ENCODE data around the gene CNTN4. TPM values are rescaled to one million over a fixed set of nuclear protein-coding genes. Genes with fewer than 3 reads are reported as not detected.
"Not testable (repeated sequence)": the region's sequence is repeated elsewhere in the genome, so short reads cannot be mapped to it uniquely, and the experiment has no call there.

CNTN4 gene
- total RNA-seq, 1 experiment from 2014 or later: 5.7 TPM

DNA sequence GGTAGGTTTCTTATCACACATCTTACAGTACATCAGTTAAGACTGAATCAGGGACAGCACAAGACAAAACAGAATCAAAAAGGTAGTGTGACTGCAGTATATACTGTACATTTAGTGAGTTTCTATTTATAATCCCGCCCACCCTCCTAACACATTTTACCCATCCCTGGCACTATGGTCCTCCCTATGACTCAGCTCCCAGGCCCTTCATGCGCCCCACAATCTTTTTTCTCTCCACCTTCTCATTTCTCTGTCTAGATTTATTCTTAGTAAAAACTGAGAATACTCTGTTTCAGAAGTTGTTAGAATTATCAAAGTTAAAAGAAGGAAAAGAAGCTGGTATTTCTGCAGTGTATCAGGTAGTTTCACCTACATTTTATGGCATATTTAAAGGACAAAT lies 427.3 kb downstream of the CNTN4 start:
- ChIA-PET CTCF (no interaction called here), POLR2A (ENCODE audit: low non-redundant PET) (no interaction called here)
- no peaks in the 10 kb centered on the region for H3K27me3 ChIP-seq (replicated peaks; ENCODE audit: insufficient read depth, low read depth, low read length, poor library complexity)
- peaks cover 5% of the 10 kb centered on the region for H3K9me3 ChIP-seq (ENCODE audit: low read depth, low read length, poor library complexity, severe bottlenecking)
- H3K36me3 ChIP-seq (ENCODE audit: insufficient read depth, low read length, poor library complexity, severe bottlenecking): no peaks in the 10 kb centered on the region
- no peak for TF ChIP-seq EZH2 (IDR thresholded peaks at IDR 0.05; ENCODE audit: borderline replicate concordance, low read depth, low read length, poor library complexity, severe bottlenecking)
- H3K4me1 ChIP-seq (ENCODE audit: insufficient read depth, low read length, poor library complexity, severe bottlenecking): no peaks in the 10 kb centered on the region
- no peak overlapping the region for H3K27ac ChIP-seq (ENCODE audit: low read depth, low read length, poor library complexity, severe bottlenecking)
- no TSS peak for BruUV-seq (replicated peaks)
- no peak for DNase-seq (ENCODE audit: low spot score)
- intact Hi-C loops (cut with micrococcal nuclease; ENCODE audit: unreplicated experiment): no loop called here
- no peak overlapping the region for H3K4me3 ChIP-seq (ENCODE audit: low read depth, low read length, poor library complexity, severe bottlenecking)

DNA sequence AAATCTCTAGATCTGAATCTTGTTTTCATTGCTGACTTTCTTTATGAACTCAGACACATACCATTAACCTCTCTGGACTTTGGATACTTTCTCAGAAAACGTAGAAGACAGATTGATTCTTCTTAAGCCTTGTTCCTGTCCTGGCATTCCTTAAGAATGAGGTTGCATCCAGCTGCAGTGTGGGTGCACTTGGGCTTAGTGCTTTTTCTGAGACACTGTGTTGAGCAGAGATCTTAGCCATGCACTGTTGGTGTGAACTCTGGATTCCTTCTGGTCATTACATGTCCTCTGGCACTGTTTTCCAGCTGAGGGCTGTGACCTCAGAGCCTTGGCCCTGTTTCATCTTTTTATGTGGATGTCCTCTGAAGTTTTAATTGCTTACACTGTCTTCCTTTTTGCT lies 428.3 kb downstream of the CNTN4 start:
- no peak for DNase-seq (ENCODE audit: low spot score)

DNA sequence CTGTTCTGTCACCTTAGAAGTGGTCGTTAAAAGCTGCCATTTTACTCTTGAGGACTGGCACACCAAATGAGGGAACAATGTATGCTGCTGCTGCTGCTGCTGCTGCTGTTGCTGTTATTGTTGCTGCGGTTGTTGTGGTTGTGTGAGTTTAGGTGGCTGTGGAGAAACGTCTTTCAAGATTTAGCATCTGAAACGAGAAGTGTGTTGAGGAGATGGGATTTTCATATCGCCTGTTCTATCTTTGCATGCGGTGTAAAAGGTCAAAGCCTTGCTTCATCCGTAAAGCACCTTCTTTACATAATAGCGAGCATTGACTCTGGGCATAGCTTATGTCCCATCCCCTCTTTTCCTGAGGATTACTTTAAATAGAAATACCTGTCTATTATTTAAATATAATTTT lies 428.7 kb downstream of the CNTN4 start:
- H3K27ac ChIP-seq (ENCODE audit: low read depth, low read length, poor library complexity, severe bottlenecking); H3K9me3 ChIP-seq (ENCODE audit: low read depth, low read length, poor library complexity, severe bottlenecking); H3K4me1 ChIP-seq (ENCODE audit: insufficient read depth, low read length, poor library complexity, severe bottlenecking); H3K27me3 ChIP-seq (replicated peaks; ENCODE audit: insufficient read depth, low read depth, low read length, poor library complexity); H3K4me3 ChIP-seq (ENCODE audit: low read depth, low read length, poor library complexity, severe bottlenecking); CTCF ChIA-PET; BruUV-seq (replicated peaks); H3K36me3 ChIP-seq (ENCODE audit: insufficient read depth, low read length, poor library complexity, severe bottlenecking); intact Hi-C loops (cut with micrococcal nuclease; ENCODE audit: unreplicated experiment); POLR2A ChIA-PET (ENCODE audit: low non-redundant PET); DNase-seq (ENCODE audit: low spot score): not testable (repeated sequence)

More for the DNA sequence above, 428.3 kb downstream of the CNTN4 start:
- no peak for TF ChIP-seq EZH2 (IDR thresholded peaks at IDR 0.05; ENCODE audit: borderline replicate concordance, low read depth, low read length, poor library complexity, severe bottlenecking)
- TF ChIP-seq, protein P1, sequence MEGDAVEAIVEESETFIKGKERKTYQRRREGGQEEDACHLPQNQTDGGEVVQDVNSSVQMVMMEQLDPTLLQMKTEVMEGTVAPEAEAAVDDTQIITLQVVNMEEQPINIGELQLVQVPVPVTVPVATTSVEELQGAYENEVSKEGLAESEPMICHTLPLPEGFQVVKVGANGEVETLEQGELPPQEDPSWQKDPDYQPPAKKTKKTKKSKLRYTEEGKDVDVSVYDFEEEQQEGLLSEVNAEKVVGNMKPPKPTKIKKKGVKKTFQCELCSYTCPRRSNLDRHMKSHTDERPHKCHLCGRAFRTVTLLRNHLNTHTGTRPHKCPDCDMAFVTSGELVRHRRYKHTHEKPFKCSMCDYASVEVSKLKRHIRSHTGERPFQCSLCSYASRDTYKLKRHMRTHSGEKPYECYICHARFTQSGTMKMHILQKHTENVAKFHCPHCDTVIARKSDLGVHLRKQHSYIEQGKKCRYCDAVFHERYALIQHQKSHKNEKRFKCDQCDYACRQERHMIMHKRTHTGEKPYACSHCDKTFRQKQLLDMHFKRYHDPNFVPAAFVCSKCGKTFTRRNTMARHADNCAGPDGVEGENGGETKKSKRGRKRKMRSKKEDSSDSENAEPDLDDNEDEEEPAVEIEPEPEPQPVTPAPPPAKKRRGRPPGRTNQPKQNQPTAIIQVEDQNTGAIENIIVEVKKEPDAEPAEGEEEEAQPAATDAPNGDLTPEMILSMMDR (conservative IDR thresholded peaks at IDR 0.05; ENCODE audit: low read depth, low read length): no peak
- intact Hi-C loops (cut with micrococcal nuclease; ENCODE audit: unreplicated experiment): no loop called here
- CTCF ChIA-PET: no interaction called here
- BruUV-seq (replicated peaks): no TSS peak
- Histone ChIP-seq H3K36me3 (ENCODE audit: insufficient read depth, low read length, poor library complexity, severe bottlenecking) (no peaks in the 10 kb centered on the region), H3K9me3 (ENCODE audit: low read depth, low read length, poor library complexity, severe bottlenecking) (peaks cover 7% of the 10 kb centered on the region), H3K27ac (ENCODE audit: low read depth, low read length, poor library complexity, severe bottlenecking) (no peak overlapping the region), H3K4me3 (ENCODE audit: low read depth, low read length, poor library complexity, severe bottlenecking) (no peak overlapping the region), H3K27me3 (replicated peaks; ENCODE audit: insufficient read depth, low read depth, low read length, poor library complexity) (no peaks in the 10 kb centered on the region), H3K4me1 (ENCODE audit: insufficient read depth, low read length, poor library complexity, severe bottlenecking) (no peaks in the 10 kb centered on the region)
- POLR2A ChIA-PET (ENCODE audit: low non-redundant PET): no interaction called here

DNA sequence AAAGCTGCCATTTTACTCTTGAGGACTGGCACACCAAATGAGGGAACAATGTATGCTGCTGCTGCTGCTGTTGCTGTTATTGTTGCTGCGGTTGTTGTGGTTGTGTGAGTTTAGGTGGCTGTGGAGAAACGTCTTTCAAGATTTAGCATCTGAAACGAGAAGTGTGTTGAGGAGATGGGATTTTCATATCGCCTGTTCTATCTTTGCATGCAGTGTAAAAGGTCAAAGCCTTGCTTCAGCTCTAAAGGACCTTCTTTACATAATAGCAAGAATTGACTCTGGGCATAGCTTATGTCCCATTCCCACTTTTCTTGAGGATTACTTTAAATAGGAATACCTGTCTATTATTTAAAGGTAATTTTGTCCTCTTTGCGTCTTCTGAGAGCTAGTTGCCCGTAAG lies 436.1 kb downstream of the CNTN4 start:
- H3K4me3 ChIP-seq (ENCODE audit: low read depth, low read length, poor library complexity, severe bottlenecking); CTCF ChIA-PET; H3K9me3 ChIP-seq (ENCODE audit: low read depth, low read length, poor library complexity, severe bottlenecking); intact Hi-C loops (cut with micrococcal nuclease; ENCODE audit: unreplicated experiment); H3K27ac ChIP-seq (ENCODE audit: low read depth, low read length, poor library complexity, severe bottlenecking); DNase-seq (ENCODE audit: low spot score); POLR2A ChIA-PET (ENCODE audit: low non-redundant PET); H3K27me3 ChIP-seq (replicated peaks; ENCODE audit: insufficient read depth, low read depth, low read length, poor library complexity); H3K36me3 ChIP-seq (ENCODE audit: insufficient read depth, low read length, poor library complexity, severe bottlenecking); H3K4me1 ChIP-seq (ENCODE audit: insufficient read depth, low read length, poor library complexity, severe bottlenecking); BruUV-seq (replicated peaks): not testable (repeated sequence)

DNA sequence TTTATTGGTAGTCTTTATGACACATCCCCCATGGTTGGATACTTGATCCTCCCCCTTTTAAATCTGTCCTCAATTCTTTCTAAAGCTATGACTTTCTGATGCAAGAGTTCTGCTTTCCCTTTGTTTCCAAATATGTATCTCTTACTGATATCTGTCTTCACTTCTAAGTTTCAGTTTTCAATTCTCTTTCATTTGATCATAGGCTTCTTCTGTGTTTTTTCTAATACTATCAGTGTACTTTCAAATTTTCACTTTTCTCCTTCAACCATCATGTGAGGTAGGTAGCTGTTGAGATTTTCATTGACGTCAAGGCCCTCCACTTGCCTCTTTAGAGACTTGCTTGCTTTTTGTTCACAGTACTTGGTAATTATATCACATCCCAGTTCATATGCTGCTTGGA lies 436.5 kb downstream of the CNTN4 start:
- no peaks in the 10 kb centered on the region for H3K27me3 ChIP-seq (replicated peaks; ENCODE audit: insufficient read depth, low read depth, low read length, poor library complexity)
- BruUV-seq (replicated peaks): no TSS peak
- peaks cover 3% of the 10 kb centered on the region for H3K9me3 ChIP-seq (ENCODE audit: low read depth, low read length, poor library complexity, severe bottlenecking)
- ChIA-PET CTCF (no interaction called here), POLR2A (ENCODE audit: low non-redundant PET) (no interaction called here)
- no peaks in the 10 kb centered on the region for H3K36me3 ChIP-seq (ENCODE audit: insufficient read depth, low read length, poor library complexity, severe bottlenecking)
- no peak overlapping the region for H3K27ac ChIP-seq (ENCODE audit: low read depth, low read length, poor library complexity, severe bottlenecking)
- H3K4me3 ChIP-seq (ENCODE audit: low read depth, low read length, poor library complexity, severe bottlenecking): no peak overlapping the region
- H3K4me1 ChIP-seq (ENCODE audit: insufficient read depth, low read length, poor library complexity, severe bottlenecking): no peaks in the 10 kb centered on the region
- TF ChIP-seq EZH2 (IDR thresholded peaks at IDR 0.05; ENCODE audit: borderline replicate concordance, low read depth, low read length, poor library complexity, severe bottlenecking): no peak
- TF ChIP-seq, protein P1 (conservative IDR thresholded peaks at IDR 0.05; ENCODE audit: low read depth, low read length): no peak
- DNase-seq (ENCODE audit: low spot score): no peak
- intact Hi-C loops (cut with micrococcal nuclease; ENCODE audit: unreplicated experiment): no loop called here

Measured in A673 (cell line).